Cardiac muscle cell (in vitro differentiated cells and primary cell): Measurements from ENCODE around the gene MICALL2. TPM values are rescaled to one million over a fixed set of nuclear protein-coding genes. Genes with fewer than 3 reads are reported as not detected.

Source experiments
- DNase-seq, 2 donors: peaks; one replicate each; pipeline versions ENCODE4 v3.0.0 to v3.0.0-alpha.2; 2010 to 2017; ENCODE audit warnings: low read depth in 1 of 2, low spot score in 1 of 2
- H3K27ac ChIP-seq: fragments of 200-600 bp; sonication (generic); 2 replicates; pipeline ENCODE4 v1.5.1; 2016
- H3K27me3 ChIP-seq: fragments of 200-600 bp; sonication (generic); 2 replicates; pipeline ENCODE4 v1.6.0; 2016; ENCODE audit warnings: control low read depth
- H3K36me3 ChIP-seq: fragments of 200-600 bp; sonication (generic); 2 replicates; pipeline ENCODE4 v1.5.1; 2016; ENCODE audit warnings: control low read depth
- H3K4me1 ChIP-seq: fragments of 200-600 bp; sonication (generic); 2 replicates; pipeline ENCODE4 v1.8.1; 2017; ENCODE audit warnings: low read depth, mild to moderate bottlenecking, mixed run types
- H3K4me3 ChIP-seq: fragments of 200-600 bp; sonication (generic); 2 replicates; pipeline ENCODE4 v1.5.1; 2016; ENCODE audit warnings: mild to moderate bottlenecking
- H3K9me3 ChIP-seq: fragments of 200-600 bp; sonication (generic); 2 replicates; pipeline ENCODE4 v1.5.1; 2017; ENCODE audit warnings: low read depth, mild to moderate bottlenecking, control low read depth
- CTCF ChIP-seq: IDR thresholded peaks from 2 replicates; pipeline ENCODE4 v1.5.1; 2012; ENCODE audit warnings: low read depth, mild to moderate bottlenecking, low read length
- polyA plus RNA-seq: library from polyadenylated mRNA; unstranded; fragments of >200 nt; fragmentation: Nextera tagmentation; extraction: Ambion mirVana; gene quantifications from 2 replicates; pipeline ENCODE4 v1.2.1, GENCODE V29; 2016
- total RNA-seq: library from RNA; depleted of rRNA; stranded (reverse); fragments of >200 nt; gene quantifications from 2 replicates; pipeline ENCODE4 v1.2.3, GENCODE V29; 2016

The MICALL2 gene
- total and polyA plus RNA-seq, 2 experiments from 2014 or later, result 19.5 to 22.0 TPM

GRCh38 chr7:1428941-1429501 lies 30.2 kb downstream of the MICALL2 start:
- Histone ChIP-seq H3K36me3 (no peaks in the 10 kb centered on the region), H3K4me3 (no peak overlapping the region), H3K9me3 (no peaks in the 10 kb centered on the region), H3K27me3 (no peaks in the 10 kb centered on the region), H3K27ac (no peak overlapping the region), H3K4me1 (no peaks in the 10 kb centered on the region)
- DNase-seq, result peak in 1 of 2 donors; percentile 25
- no peak for TF ChIP-seq CTCF

GRCh38 chr7:1427064-1427657 lies 32.1 kb downstream of the MICALL2 start:
- no peak for DNase-seq
- H3K9me3 ChIP-seq, result no peaks in the 10 kb centered on the region
- no peaks in the 10 kb centered on the region for H3K27me3 ChIP-seq
- H3K4me1 ChIP-seq, result no peaks in the 10 kb centered on the region
- H3K27ac ChIP-seq, result no peak overlapping the region
- no peak overlapping the region for H3K4me3 ChIP-seq
- no peak for TF ChIP-seq CTCF
- no peaks in the 10 kb centered on the region for H3K36me3 ChIP-seq

DNA sequence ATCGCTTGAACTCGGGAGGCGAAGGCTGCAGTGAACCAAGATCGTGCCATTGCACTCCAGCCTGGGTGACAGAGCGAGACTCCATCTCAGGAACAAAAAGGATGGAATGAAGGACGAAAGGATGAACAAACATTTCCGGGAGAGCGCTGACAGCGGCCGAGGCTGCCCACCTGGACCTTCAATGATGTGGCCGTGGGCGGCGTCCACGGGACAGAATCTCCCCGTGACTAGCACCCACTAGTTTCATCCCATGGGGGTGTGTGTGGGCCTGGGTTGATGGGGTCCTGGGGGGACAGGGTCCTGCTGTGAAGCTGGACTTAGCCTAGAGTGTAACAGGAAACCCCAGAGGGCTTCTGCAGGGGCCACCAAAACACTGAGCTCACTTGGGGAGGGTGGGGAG lies 32.8 kb downstream of the MICALL2 start:
- Histone ChIP-seq H3K36me3 (no peaks in the 10 kb centered on the region), H3K27me3 (no peaks in the 10 kb centered on the region), H3K4me3 (no peak overlapping the region), H3K9me3 (no peaks in the 10 kb centered on the region), H3K4me1 (no peaks in the 10 kb centered on the region), H3K27ac (no peak overlapping the region)
- no peak for DNase-seq
- TF ChIP-seq CTCF, result no peak

DNA sequence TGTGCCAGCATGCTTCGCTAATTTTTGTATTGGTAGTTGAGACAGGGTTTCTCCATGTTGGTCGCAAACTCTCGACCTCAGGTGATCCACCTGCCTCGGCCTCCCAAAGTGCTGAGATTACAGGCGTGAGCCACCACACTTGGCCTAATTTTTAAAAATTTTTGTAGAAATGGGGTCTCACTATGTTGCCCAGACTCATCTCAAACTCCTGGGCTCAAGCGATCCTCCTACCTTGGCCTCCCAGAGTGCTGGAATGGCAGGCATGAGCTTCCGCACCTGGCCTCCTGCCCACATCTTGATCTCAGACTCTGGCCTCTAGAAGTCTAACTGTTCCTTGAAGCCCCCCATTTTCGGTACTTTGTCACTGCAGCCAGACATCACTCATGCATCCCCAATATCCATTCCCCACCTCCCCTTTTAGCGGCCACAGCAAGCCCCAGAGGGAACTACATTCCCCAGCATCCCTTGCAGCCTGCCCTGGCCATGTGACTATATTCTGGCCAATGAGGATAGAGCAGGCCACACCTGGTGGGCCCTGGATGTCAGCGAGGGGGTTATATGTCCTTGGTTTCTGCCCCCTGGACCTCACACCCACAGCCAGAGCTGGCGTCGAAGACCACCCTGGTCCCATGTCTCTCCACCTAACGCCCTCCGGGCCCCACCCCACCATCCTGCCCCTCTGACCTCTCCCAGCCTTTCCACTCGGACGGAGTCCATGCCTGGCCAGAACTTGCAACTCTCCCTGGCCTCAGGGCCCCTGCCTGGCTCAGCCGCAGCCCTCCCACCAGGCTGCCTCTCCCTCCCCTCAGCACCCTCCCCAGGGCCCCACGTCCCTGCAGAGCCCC lies 33.8 kb downstream of the MICALL2 start:
- H3K9me3 ChIP-seq, result no peaks in the 10 kb centered on the region
- TF ChIP-seq CTCF, result no peak
- no peak overlapping the region for H3K4me3 ChIP-seq
- DNase-seq, result peak; percentile 20
- no peaks in the 10 kb centered on the region for H3K27me3 ChIP-seq
- H3K36me3 ChIP-seq, result no peaks in the 10 kb centered on the region
- H3K27ac ChIP-seq, result no peak overlapping the region
- H3K4me1 ChIP-seq, result no peaks in the 10 kb centered on the region

- H3K27ac ChIP-seq, result no peak overlapping the region
- no peaks in the 10 kb centered on the region for H3K4me1 ChIP-seq
- no peak overlapping the region for H3K4me3 ChIP-seq
- H3K27me3 ChIP-seq, result no peaks in the 10 kb centered on the region
- no peaks in the 10 kb centered on the region for H3K9me3 ChIP-seq
- H3K36me3 ChIP-seq, result no peaks in the 10 kb centered on the region
- no peak for DNase-seq
- TF ChIP-seq CTCF, result no peak
These were observed 35.2 kb downstream of the MICALL2 start for GRCh38 chr7:1424041-1424440.
